NCI-H1092 treated with DMSO at 0.1 percent for 48 hours (cell line): ENCODE measurements around the gene MS4A4A.

ENCODE experiments used
- DNase-seq: peaks from one replicate; lab custom pipeline; 2025; lab: John Stamatoyannopoulos, UW

Gene MS4A4A

DNA sequence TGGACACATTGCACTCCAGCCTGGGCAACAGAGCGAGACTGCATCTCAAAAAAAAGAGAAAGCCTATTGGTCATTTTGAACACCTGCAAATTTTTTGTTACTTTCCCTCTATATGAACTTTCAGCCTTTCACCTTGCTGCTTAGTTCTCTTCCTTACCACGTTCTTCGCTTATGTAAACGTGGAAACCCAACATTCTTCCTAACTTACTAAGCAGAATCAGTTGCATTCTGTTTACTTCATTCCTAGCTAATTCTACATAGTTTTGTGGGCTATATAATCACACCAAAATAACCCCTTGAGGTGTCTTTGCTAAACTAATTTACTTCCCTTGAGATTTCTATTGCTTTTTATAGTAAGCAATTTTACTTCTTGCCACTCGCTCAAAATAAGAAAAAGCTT, 23.2 kb downstream of the MS4A4A start:
- DNase-seq = no peak

DNA sequence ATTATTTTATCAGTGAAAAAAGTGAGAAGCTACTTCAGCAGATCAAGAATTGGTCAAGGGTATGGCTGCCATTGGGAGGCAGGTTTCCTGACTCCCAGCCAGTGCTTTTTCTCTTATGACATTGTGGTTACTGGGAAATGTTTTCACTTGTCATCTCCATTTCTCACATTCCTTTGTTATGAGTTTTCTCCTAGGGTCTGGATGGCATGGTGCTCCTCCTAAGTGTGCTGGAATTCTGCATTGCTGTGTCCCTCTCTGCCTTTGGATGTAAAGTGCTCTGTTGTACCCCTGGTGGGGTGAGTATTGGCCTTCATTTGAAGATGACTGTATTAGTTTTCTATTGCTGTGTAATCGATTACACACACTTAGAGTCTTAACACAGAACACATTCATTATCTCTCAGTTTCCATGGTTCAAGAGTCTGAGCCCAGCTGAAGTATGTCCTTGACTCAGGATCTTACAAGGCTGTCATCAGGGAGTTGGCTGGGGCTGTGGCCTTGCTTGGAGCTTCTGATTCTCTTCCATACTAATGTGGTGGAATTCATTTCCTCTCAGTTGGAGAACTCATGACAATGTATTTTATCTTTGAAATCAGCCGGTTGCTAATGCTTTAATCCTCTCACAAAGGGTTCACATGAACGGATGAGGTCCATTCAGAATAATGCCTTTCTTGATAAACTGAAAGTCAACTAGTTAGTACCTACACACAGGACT, 25.6 kb downstream of the MS4A4A start:
- DNase-seq = no peak

DNA sequence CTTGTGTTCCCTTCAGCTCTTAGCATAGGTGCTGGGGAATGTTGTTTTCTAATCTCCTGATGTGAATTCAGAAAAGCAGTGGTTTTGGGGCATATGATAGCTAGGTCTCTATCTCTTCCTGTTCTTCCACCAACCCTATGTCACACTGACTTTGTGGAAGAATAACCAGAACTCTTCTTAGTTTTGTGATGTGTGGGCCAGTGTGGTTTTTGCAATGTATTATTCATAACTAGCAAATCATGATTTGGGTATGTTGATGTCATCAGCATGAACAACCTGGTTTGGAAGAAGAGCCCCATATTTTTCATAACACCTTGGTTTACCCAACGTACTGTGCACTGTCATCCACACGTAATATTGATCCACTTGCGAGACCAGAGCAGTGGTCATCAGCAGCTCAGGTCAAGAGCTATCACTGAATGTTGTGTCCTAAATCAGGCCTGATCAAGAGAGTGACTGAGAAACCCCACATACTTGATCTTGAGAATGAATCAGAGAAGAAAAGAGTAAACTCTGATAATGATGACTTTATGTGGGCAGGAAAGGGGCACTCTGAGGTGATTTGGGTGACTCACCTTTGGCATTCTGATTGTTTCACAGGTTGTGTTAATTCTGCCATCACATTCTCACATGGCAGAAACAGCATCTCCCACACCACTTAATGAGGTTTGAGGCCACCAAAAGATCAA, 27.2 kb downstream of the MS4A4A start:
- no peak for DNase-seq

DNA sequence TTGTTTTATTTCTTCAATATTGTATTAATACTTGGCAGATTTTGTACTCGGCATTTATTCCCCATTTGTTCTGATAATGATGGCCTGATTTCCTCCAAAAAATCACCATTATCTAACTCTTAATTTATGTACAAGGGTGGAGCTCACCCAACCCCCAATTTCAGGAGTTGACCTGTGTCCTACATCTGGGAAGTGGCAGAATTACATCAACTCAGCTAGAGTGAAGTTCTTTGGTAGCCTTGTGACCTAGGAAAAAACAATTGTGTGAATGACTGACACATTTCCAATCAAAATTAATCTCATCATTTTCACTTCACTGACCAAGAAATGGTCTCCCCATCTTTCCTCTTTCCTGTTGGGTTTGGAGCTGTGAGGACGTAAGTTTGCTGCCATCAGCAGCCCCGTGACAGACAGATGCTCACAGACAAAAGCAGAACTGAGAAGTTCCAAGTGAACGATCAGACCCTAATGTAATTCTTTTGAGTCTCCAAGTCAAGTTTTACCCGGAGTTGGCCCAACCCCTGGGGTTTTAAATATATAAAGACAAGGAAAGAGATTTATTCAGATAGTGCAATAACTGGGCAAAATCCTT, 30.0 kb downstream of the MS4A4A start:
- DNase-seq = no peak

DNA sequence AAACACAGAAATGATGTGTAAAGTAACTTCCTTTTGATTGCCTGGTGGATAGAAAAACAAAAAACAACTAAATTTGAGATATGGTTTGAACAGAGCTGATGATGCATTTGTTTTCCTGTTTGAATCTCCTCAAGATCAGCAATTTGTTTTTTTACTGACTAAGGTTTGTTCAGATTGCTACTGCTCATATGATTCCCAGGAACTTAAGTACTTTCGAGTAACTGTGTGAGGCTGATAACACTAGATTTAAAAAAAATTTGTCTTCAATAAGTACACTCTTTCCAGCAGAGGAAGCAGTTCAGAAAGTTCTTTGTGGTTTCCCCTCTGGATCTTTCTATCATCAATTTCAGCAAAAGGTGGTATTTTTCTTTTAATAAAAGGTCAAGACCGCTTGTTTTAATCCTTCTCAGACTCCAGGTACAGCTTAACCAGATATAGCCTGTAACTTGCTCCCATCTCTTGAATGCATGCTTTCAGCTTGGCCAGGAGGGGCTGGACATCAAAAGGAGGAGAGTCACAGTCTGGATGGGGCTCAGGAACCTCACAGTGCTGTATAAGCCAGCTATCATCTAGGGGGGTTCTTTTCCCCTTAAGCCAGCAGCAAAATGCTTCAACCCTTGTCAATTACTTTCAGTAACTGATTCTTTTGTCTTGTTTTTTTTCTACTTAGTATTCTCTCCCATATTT, 34.3 kb downstream of the MS4A4A start:
- DNase-seq = no peak

DNA sequence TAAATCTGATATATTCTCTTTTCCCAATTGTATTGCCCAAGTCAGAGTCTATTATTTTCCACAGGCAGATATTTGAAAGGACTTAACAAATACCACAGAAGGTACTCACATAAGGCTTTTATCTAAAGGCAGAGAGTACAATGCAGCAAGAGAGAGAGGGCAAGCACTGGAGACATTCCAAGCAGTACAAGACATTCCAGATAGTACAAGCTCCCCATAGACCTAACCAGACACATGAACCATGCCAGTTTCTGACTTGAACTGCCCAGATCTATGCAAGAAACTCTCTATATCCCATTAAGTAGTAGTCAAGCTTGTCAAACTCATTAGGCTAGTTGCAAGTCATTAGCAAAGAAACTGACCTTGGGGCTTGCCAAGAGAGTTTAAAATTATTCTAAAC, 35.4 kb downstream of the MS4A4A start:
- DNase-seq = no peak

DNA sequence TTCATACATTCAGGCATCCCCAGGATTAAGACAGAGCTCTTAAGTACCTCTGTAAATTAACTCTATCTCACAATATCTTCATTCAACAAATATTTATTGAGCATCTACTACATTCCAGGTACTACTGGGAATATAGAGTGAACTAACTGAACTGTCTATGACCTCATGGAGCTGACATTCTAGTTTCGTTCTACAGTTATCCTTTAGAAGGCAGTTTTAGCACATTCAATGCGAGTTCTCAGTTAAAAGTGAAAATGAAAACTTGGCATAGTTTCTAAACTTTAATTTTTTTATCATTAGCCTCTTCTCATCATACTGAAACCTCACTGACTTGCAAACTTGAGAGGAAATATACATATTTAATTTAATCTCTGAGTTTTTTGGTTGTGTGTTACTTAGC, 35.9 kb downstream of the MS4A4A start:
- DNase-seq = no peak

DNA sequence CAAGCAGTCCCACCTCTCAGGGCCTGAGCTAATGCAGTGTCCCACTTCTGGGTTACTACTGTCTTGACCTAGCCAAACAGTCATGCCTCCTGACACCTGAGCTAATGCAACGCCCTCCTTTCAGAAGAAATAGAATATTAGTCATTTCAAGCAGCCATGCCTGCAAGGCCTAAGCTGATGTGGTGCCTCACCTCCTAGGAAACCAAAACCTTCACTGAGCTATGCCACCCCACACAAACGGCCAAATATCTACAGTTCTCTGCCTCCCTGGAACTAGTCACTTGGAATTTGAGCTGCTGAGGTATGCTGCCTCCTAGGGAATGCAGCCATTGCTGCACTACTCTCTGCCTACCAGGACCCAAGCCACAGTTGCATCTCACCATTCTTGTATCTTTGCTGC, 38.3 kb downstream of the MS4A4A start:
- DNase-seq = no peak

DNA sequence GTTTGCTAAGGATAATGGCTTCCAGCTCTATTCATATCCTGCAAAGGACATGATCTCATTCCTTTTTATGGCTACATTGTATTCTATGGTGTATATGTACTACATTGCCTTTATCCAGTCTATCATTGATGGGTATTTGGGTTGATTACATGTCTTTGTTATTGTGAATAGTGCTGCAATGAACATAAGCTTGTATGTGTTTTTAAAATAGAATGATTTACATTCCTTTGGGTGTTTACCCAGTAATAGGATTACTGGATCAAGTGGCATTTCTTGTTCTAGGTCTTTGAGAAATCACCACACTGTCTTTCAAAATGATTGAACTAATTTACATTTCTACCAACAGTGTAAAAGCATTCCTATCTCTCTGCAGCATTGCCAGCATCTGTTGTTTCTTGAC, 40.6 kb downstream of the MS4A4A start:
- no peak for DNase-seq

DNA sequence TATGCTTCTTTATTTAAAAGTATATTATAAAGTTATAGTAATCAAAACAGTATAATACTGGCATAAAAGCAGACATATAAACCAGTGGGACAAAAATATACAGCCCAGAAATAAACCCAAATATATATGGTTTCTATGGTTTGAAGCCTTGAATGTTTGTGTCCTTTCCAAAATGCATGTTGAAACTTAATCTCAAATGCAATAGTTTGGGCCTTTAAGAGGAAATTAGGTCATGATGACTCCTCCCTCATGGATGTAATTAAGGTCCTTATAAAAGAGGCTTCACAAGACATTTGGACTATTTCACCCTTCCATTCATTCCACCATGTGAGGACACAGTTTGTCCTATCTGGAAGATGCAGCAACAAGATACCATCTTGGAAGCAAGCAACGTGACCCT, 46.5 kb downstream of the MS4A4A start, which contains the start of gene MS4A6E:
Gene MS4A6E (plus strand): TSS at position 301 of the 400 bp plus-strand sequence. CDS start 7,641 bp downstream, outside the sequence.
- no peak for DNase-seq

DNA sequence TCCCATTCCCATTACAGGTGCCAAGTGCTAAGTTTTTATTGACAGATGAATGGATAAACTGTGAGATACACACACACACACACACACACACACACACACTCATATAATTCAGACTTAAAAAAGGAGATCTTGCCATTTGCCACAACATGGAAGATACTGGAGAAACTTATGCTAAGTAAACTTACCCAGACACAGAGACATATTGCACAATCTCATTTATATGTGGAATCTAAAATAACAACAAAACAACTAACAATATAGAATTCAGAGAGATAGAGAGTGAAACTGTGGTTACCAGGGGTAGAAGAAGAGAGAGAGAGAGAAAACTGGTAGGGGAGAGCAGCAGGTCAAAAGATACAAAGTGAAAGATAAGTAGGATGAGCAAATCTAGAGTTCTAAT, 48.0 kb downstream of the MS4A4A start:
- DNase-seq = no peak

DNA sequence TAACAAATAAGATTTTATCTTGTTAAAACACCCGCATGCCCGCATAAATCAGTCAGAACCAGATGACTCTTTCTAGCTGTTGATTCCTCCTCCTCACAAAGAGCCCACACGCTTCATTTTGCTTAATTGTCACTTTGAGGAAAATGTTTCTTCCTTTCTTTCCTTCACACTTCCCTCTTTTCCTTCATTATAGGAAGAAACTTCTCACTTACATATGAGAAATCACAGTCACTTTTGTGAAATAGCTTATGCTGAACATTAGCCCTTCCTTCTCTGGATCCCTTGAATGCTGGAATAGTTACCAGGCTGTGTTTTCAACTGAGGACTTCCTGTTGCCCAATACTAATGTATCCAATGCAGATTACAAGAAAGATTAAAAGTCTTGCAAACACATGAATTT, 52.4 kb downstream of the MS4A4A start:
- no peak for DNase-seq

DNA sequence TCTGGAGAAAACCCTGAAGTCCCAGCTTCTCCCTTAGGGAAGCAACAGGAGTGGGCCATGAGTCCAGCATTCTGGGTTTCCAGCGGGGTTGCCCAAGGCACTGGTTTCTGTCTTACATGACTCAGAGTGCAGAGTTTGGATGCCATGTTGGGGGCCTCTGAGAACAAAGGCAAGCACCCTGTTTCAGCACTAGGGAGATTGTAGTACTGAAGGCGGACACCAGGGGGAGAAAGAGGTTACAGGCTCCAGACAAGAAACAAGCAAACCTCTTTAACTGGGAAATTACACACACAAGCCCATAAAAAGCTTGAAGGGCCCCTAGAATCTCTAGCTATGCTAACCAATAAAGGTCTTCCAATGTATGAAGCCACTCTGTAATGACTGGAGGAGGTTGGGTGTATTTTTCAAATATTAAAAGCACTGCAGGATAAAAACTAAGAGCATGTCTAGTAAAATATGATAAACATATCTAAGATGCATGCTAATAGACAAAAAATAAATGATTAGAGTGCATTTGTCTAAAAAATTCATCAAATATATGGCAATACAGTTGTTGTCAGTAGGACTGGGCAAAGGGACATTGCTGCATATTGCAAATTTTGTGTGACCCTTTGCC, 53.6 kb downstream of the MS4A4A start:
- peak; percentile 66 for DNase-seq

DNA sequence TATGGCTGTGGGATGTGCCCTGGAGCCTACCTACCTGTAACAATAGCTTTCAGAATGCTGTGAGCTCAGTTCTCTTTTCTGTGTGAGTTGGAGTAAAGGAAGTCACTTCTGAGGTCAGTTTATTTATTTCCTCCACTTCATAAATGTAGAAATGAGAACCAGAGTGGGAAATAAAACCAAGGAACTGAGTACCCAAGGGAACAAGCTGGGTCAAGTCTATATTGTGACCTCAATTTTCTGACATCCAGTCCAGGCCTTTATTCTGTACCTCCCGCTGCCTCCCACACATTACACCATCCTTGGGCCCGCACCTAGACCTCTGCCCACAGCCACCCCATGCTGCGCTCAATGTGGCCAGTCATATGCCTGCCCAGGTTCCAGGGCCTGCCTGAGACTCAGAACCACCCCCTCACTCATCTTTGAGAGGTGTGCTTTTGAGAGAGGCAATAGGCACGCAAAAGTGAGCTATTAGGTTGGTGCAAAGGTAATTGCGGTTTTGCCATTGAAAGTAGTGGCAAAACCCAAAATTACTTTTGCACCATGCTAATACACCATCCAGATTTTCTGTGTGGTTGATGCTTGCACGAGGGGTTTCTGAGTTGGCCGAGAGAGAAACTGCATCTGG, 56.4 kb downstream of the MS4A4A start:
- no peak for DNase-seq

DNA sequence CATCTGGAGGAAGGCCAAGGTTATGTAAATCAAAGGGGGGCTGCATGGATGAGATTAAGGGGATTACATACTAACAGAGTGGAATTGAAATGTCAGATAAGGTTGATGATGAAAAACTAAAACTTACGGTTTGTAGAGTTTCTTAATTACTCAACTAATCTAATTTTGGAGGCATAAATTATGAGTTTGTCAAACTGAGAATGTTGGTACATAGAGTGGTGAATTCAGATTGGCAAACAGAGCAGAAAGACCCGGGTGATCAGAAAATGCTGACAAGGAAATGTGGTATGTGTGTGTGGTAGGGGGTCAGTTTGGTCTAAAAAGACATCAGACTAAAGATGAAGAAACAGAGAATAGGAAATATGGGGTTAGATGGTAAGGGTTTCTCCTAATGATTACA, 57.6 kb downstream of the MS4A4A start:
- DNase-seq = no peak

DNA sequence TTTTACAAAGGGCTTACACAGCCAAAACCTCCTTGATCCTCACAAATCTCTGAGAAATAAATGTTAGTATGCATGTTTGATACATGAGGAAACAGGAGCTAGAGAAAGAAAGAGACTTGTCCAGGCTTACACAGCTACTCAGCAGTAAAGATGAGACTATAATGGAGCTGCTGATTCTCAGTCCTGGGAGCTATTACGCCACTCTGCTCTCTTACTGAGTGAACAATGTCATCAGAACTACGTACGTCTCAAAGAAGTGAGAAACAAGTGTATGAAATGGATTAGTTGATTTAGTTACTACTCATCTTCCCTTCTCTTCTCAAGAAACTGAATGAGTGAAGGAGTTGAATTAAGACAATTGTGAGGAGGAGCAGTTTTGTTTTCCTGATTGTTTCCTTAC, 58.9 kb downstream of the MS4A4A start:
- no peak for DNase-seq

DNA sequence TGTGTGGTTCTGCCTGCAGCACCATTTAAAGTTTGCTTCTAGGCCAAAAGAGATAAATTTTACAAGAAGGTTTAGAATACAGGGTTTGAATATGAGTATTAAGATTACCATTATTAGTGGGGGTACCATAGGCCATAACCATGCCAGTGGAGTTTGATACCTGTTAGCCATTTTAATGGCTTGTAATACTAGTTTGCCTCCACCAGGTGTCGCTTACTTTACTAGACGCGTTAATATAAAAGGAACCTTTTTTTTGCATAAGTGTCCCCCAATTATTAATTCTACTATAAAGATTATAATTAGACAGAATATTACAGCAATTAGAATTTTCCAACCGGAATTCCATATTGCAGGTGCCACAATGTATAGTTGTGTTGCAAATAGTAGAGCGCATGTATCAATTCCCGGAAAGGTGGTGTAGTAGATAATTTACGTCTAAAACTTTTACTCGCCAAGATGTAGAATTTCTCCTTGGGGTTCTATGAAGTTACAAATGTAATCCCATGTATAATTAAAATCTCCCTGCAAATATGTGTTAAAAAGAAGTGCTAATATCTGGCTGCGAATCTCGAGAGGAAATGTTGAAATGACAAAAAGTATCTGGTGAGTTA, 62.7 kb downstream of the MS4A4A start:
- DNase-seq = peak; percentile 12

DNA sequence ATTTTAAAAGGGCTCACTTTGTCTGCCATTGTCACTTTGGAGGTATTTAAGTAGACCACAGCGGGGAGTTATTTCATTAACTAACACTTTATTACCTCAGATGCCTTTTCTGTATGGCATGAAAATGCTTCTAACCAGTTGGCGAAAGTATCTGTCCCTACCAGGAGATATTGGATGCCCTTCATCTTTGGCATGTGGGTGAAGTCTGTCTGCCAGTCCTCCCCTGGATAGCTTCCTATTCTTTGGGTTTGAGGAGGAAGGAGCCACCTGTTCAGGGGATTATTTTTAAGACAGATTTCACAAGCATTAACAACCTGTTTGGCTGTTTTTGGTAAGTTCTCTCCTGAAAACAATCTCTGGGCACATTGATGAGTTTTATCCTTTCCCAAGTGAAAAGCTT, 63.7 kb downstream of the MS4A4A start:
- DNase-seq = no peak

DNA sequence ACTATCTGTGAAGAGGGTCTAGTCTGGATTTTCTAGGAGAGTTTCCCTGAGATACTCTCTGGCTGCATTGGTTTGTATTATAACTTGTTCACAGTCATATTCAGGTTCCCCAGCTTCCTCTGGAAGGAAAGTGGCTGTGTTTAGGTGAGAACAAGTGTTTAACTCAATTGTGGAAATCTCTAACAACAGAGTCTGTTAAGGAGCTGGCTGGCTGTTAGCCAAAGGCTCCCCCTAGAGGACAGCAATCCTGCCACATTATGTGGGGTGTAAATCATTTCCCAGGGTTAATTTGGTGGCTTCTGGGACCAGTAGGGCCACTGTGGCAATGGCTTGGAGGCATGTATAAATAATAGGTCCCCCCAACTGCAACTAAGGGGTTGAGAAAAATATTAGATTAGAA, 65.0 kb downstream of the MS4A4A start:
- DNase-seq = peak; percentile 13

DNA sequence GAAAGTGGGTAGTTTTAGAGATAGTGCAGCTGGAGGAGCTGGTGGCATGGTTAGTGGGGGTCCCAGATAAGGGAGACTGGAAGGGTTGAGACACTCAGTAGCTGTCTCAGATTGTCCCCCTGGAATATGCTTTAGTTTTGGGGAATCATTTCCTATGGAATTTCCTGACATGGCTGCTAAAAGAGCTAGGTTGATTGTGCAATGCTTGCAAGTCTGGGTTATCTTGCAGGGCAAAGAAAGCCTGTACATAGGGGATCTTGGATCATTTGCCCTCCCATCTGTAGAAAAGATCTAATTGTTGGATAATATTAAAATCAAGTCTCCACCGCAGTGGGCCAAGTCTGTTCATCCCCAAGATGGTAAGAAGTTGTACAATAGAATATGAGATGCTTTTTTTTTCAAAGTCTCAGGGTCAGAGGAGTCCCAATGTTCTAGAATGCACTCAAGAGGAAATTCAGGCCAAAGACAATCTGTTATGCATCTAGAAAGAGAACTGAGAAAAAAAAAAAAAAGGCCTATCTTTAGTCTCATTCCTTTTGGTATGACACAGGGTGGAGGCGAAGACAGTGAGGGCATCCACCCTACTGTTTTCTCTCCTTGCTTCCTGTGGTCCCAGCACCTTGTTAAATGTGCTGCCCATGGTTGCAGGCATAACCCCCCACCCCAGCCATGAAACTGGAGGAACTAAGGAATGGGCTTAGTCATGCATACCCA, 66.8 kb downstream of the MS4A4A start:
- DNase-seq = no peak

DNA sequence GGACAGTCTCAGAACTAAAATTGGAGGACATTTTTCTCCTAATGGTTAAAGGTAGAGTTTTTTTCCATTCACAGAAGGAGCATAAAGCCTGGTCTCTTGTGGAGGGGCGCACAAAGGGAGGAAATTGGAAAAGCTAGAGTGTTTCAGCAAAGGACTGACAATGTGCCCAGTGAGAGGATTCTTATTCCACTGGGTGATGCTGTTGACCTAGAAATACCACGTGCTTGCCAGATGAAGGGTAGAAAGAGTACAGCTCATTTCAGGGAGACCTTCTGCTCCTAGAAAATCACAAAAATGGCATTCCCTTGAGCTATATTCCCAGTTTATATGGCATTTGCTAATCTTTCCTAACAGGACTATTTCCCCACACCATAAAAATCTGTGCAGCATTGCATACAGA, 67.7 kb downstream of the MS4A4A start:
- no peak for DNase-seq
